AG04450 (cell line): ENCODE measurements around the gene KCNJ4. TPM values are rescaled to one million over a fixed set of nuclear protein-coding genes. Genes with fewer than 3 reads are reported as not detected.

Source experiments
- CTCF ChIA-PET: fragments of 300-600, 350-600 bp; formaldehyde crosslinking; extraction: SDS; loops from one replicate; lab custom pipeline; 2022; ENCODE audit warnings: antibody characterized with exemption, inconsistent platforms; lab: Charles Lee
- POLR2A ChIA-PET: fragments of 350-600 bp; formaldehyde crosslinking; extraction: SDS; loops from one replicate; lab custom pipeline; 2021; ENCODE audit warnings: antibody characterized with exemption, inconsistent platforms; lab: Yijun Ruan, JAX
- DNase-seq: peaks from one replicate; pipeline ENCODE4 v3.0.0-alpha.2; 2011; ENCODE audit warnings: low read depth, low spot score
- H3K27ac ChIP-seq: one replicate; pipeline ENCODE4 v1.5.1; 2012; ENCODE audit warnings: low read depth, low read length, control low read depth
- H3K27me3 ChIP-seq: one replicate; pipeline ENCODE4 v1.6.0; 2012; ENCODE audit warnings: low read length; ENCODE audit not compliant: control insufficient read depth, insufficient read depth
- H3K4me3 ChIP-seq: 2 replicates; pipeline ENCODE4 v1.5.1; 2011; ENCODE audit warnings: mild to moderate bottlenecking, low read depth, low read length, control low read depth
- H3K9me3 ChIP-seq: 2 replicates; pipeline ENCODE4 v1.5.1; 2012; ENCODE audit warnings: low read length; ENCODE audit not compliant: control insufficient read depth, insufficient read depth
- polyA plus RNA-seq: library from polyadenylated mRNA; depleted of rRNA; stranded (reverse); fragments of >200 nt; gene quantifications from 2 replicates; pipeline ENCODE4 v1.2.3, GENCODE V29; 2011
- TF ChIP-seq, protein P1 (sequence below): IDR thresholded peaks from 2 replicates; pipeline ENCODE4 v1.5.1; 2011; ENCODE audit warnings: low read depth, low read length, control low read depth, inconsistent platforms

KCNJ4 gene
- polyA plus RNA-seq, 1 experiment, result not detected

DNA sequence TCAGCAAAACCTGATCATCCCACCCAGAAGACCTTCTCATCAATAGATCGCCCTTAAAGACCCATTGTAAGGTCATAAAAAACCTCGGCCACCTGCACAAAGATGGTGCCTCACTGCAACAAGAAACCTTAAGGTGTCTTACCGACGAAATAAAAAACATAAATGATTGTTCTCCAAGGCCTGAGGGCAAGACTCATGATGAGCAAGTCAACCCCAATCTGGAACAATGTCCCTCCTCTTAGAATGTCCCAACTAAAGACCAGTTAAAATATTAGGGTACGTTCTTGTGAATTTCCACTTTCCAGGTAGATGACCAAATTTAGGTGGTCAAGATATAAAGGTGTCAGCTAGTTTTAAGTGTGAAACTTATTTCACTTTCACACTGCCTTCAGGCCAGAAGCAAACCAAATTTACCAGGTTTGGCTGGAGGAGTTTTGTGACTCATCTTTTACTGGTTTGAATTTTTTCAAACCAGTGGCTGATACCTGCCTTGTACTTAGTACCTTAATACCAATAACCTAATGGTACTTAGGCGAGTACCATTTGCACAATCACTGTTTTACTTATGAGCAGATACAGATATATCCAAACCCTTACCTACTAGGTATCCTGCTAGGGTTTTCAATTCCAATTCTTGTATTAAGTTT is 27.8 kb upstream of the KCNJ4 start:
- TF ChIP-seq, protein P1, sequence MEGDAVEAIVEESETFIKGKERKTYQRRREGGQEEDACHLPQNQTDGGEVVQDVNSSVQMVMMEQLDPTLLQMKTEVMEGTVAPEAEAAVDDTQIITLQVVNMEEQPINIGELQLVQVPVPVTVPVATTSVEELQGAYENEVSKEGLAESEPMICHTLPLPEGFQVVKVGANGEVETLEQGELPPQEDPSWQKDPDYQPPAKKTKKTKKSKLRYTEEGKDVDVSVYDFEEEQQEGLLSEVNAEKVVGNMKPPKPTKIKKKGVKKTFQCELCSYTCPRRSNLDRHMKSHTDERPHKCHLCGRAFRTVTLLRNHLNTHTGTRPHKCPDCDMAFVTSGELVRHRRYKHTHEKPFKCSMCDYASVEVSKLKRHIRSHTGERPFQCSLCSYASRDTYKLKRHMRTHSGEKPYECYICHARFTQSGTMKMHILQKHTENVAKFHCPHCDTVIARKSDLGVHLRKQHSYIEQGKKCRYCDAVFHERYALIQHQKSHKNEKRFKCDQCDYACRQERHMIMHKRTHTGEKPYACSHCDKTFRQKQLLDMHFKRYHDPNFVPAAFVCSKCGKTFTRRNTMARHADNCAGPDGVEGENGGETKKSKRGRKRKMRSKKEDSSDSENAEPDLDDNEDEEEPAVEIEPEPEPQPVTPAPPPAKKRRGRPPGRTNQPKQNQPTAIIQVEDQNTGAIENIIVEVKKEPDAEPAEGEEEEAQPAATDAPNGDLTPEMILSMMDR, result no peak
- DNase-seq, result no peak
- Histone ChIP-seq H3K27me3 (no peaks in the 10 kb centered on the region), H3K4me3 (no peak overlapping the region), H3K27ac (no peak overlapping the region), H3K9me3 (no peaks in the 10 kb centered on the region)
- POLR2A ChIA-PET, result interaction anchor here (3.1 kb wide), 1 partner anchor 8 kb away, joined by 27 read pairs; no protein-coding TSS in a partner anchor
- CTCF ChIA-PET, result interaction anchor here (0.6 to 1.0 kb wide), 2 partner anchors 13 to 89 kb away, joined by 3 to 6 read pairs; no protein-coding TSS in a partner anchor

DNA sequence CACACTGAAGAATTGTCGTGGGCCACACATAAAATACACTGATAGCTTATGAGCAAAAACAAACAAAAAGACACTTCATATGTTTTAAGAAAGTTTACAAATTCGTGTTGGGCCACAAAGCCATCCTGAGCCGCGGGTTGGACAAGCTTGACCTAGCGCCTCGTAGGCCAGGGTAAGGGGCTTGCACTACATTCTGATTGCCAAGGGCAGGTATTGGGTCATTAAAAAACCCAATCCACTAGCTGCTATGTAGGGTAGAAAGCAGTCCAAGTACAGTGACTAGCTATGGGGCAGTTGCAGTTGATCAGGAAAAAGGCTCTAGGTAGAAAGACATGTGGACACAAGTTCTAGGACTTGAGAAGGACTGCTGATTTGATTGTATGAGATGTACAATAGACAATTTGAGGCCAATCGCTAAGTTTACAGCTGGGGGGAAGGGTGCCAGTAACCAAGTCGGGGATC is 26.9 kb upstream of the KCNJ4 start:
- Histone ChIP-seq H3K27me3 (no peaks in the 10 kb centered on the region), H3K9me3 (no peaks in the 10 kb centered on the region), H3K27ac (no peak overlapping the region), H3K4me3 (no peak overlapping the region)
- DNase-seq, result no peak
- TF ChIP-seq, protein P1, result no peak
- CTCF ChIA-PET, result interaction anchor here (0.6 kb wide), 1 partner anchor 14 kb away, joined by 6 read pairs; no protein-coding TSS in a partner anchor
- POLR2A ChIA-PET, result interaction anchor here (0.7 to 3.1 kb wide), 4 partner anchors 9 to 20 kb away, joined by 3 to 27 read pairs (median 13); partner anchors contain the start of gene KDELR3

DNA sequence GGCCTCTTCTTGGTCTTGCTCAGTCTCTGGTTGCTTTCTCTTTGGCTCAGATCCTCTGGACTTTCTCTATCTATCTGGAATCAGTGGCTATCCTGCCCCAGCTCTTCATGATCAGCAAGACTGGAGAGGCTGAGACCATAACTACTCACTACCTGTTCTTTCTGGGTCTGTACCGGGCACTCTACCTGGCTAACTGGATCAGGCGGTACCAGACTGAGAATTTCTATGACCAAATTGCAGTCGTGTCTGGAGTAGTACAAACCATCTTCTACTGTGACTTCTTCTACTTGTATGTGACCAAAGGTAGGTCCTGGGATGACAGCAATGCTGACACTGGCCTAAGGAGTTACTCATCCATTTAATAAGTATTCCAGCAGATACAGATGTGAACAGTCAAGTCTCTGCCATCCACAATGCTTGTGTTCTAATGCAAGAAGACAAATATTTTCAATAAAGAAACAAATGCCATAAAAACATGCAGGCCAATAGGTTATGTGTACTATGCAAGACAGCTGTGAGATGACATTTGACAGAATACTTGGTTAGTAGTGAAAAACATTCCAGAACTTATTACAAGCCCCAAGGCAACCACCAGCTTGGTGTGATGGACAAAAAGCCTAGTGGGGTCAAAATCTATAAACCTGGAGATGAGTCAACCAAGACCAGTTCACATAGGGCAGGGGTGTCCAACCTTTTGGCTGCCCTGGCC is 26.3 kb upstream of the KCNJ4 start:
- peak overlapping the region; percentile 24 for H3K27ac ChIP-seq
- no peaks in the 10 kb centered on the region for H3K9me3 ChIP-seq
- H3K4me3 ChIP-seq, result no peak overlapping the region
- DNase-seq, result no peak
- CTCF ChIA-PET, result interaction anchor here (0.5 kb wide), 1 partner anchor 407 kb away, joined by 6 read pairs; no protein-coding TSS in a partner anchor
- TF ChIP-seq, protein P1, result no peak
- H3K27me3 ChIP-seq, result no peaks in the 10 kb centered on the region
- POLR2A ChIA-PET, result interaction anchor here (0.7 to 3.1 kb wide), 5 partner anchors 10 to 429 kb away, joined by 3 to 27 read pairs (median 4); partner anchors contain the start of gene KDELR3

DNA sequence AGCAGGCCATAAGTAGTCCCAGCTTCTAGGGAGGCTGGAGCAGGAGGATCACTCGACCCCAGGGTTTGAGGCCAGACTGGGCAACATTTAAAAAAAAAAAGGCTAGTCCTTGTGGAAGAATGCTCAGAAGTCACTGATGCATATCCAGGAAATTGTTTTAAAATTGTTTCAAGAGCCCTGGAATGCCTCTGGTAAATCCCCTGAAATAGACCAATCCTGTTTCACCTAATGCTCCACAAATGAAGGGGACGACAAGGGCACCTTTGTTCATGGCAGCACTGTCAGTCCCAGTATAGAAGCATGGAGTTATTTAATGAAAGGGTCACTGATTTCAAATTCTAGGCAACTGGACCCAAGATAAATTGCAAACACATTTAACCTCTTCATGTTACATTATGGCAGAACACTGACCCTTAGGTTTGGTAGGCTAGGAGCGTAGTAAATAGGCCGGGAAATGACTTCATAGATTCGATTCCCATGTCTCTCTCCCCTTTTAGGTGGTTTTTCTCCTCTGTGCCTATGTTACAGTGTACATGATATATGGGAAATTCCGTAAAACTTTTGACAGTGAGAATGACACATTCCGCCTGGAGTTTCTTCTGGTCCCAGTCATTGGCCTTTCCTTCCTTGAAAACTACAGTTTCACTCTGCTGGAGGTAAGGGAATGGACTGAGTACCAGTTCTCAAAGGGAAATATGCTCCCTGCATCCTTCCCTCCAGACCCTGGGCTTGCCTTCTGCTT is 24.3 kb upstream of the KCNJ4 start:
- no peaks in the 10 kb centered on the region for H3K27me3 ChIP-seq
- no peaks in the 10 kb centered on the region for H3K9me3 ChIP-seq
- no peak overlapping the region for H3K4me3 ChIP-seq
- CTCF ChIA-PET, result no interaction called here
- peak overlapping the region; percentile 31 for H3K27ac ChIP-seq
- POLR2A ChIA-PET, result interaction anchor here (0.6 to 3.1 kb wide), 2 partner anchors 12 to 34 kb away, joined by 3 to 27 read pairs; no protein-coding TSS in a partner anchor
- DNase-seq, result no peak
- TF ChIP-seq, protein P1, result no peak
